Brain microvascular endothelial cell (primary cell): Measurements from ENCODE around the gene WDR82.
A peak's percentile ranks its signal among the peaks of the same experiment; 100 is the strongest.

ENCODE experiments used
- DNase-seq: peaks from one replicate; pipeline ENCODE4 v3.0.0-alpha.2; 2020
- H3K27ac ChIP-seq: fragments of 250-450 bp; sonication (Bioruptor Pico); 2 replicates; pipeline ENCODE4 v1.5.1; 2020; ENCODE audit warnings: mild to moderate bottlenecking, moderate library complexity
- H3K27me3 ChIP-seq: fragments of 250-450 bp; sonication (Bioruptor Pico); replicated peaks from 2 replicates; pipeline ENCODE4 v1.5.1; 2020; ENCODE audit warnings: mild to moderate bottlenecking
- H3K36me3 ChIP-seq: fragments of 250-450 bp; sonication (Bioruptor Pico); replicated peaks from 2 replicates; pipeline ENCODE4 v1.5.1; 2020; ENCODE audit warnings: mild to moderate bottlenecking
- H3K4me3 ChIP-seq: 2 replicates; pipeline ENCODE4 v1.5.1; 2011; ENCODE audit warnings: low read depth, mild to moderate bottlenecking, control low read depth, low read length, moderate library complexity
- in situ Hi-C: cut with HindIII; loops from 2 replicates; pipeline ENCODE4 v1.10.0; 2017; ENCODE audit warnings: low sequenced_read_pairs, low pct_ligation_motif_present
- TF ChIP-seq, protein P1 (sequence below): IDR thresholded peaks from 2 replicates; pipeline ENCODE4 v1.5.1; 2011; ENCODE audit warnings: low read depth, mild to moderate bottlenecking, moderate library complexity, low read length, control low read depth, inconsistent platforms; ENCODE audit errors: missing control alignments

The WDR82 gene

GRCh38 chr3:52242039-52242438, 36.4 kb downstream of the WDR82 start:
- no peak for DNase-seq
- Histone ChIP-seq H3K4me3 (no peak overlapping the region), H3K27ac (no peak overlapping the region), H3K36me3 (no peaks in the 10 kb centered on the region), H3K27me3 (no peaks in the 10 kb centered on the region)
- in situ Hi-C loops = no loop called here
- TF ChIP-seq, protein P1, sequence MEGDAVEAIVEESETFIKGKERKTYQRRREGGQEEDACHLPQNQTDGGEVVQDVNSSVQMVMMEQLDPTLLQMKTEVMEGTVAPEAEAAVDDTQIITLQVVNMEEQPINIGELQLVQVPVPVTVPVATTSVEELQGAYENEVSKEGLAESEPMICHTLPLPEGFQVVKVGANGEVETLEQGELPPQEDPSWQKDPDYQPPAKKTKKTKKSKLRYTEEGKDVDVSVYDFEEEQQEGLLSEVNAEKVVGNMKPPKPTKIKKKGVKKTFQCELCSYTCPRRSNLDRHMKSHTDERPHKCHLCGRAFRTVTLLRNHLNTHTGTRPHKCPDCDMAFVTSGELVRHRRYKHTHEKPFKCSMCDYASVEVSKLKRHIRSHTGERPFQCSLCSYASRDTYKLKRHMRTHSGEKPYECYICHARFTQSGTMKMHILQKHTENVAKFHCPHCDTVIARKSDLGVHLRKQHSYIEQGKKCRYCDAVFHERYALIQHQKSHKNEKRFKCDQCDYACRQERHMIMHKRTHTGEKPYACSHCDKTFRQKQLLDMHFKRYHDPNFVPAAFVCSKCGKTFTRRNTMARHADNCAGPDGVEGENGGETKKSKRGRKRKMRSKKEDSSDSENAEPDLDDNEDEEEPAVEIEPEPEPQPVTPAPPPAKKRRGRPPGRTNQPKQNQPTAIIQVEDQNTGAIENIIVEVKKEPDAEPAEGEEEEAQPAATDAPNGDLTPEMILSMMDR = no peak

DNA sequence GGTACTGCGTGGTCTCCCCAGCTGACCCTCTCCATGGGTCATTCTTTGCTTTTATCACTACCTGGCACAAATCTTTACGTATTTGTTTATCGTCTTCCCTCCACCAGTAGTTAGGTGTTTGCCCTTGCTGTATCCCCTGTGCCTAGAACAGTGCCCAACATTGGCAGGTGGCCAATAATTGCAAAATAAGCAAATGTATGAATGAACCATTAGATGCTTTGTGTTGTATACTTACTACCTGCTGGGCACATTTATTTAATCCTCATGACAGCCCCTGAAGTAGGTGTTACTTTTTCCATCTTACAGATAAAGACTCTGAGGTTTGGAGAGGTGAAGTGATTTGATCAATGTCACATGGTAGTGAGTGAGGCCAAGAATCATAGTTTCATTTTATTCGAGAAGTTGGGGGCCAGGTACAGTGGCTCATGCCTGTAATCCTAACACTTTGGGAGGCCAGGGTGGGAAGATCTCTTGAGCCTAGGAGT, 37.5 kb downstream of the WDR82 start:
- H3K27ac ChIP-seq = no peak overlapping the region
- in situ Hi-C loops = no loop called here

GRCh38 chr3:52240059-52240885, 38.2 kb downstream of the WDR82 start:
- H3K36me3 ChIP-seq = no peaks in the 10 kb centered on the region
- DNase-seq = peak; percentile 88
- H3K4me3 ChIP-seq = peak overlapping the region; percentile 93
- H3K27ac ChIP-seq = peak overlapping the region; percentile 43
- in situ Hi-C loops = no loop called here
- H3K27me3 ChIP-seq = no peaks in the 10 kb centered on the region
- TF ChIP-seq, protein P1 = peak; percentile 12

More for the DNA sequence above, 37.5 kb downstream of the WDR82 start:
- Histone ChIP-seq H3K36me3 (no peaks in the 10 kb centered on the region), H3K27me3 (no peaks in the 10 kb centered on the region), H3K4me3 (no peak overlapping the region)
- TF ChIP-seq, protein P1 = no peak
- DNase-seq = no peak

DNA sequence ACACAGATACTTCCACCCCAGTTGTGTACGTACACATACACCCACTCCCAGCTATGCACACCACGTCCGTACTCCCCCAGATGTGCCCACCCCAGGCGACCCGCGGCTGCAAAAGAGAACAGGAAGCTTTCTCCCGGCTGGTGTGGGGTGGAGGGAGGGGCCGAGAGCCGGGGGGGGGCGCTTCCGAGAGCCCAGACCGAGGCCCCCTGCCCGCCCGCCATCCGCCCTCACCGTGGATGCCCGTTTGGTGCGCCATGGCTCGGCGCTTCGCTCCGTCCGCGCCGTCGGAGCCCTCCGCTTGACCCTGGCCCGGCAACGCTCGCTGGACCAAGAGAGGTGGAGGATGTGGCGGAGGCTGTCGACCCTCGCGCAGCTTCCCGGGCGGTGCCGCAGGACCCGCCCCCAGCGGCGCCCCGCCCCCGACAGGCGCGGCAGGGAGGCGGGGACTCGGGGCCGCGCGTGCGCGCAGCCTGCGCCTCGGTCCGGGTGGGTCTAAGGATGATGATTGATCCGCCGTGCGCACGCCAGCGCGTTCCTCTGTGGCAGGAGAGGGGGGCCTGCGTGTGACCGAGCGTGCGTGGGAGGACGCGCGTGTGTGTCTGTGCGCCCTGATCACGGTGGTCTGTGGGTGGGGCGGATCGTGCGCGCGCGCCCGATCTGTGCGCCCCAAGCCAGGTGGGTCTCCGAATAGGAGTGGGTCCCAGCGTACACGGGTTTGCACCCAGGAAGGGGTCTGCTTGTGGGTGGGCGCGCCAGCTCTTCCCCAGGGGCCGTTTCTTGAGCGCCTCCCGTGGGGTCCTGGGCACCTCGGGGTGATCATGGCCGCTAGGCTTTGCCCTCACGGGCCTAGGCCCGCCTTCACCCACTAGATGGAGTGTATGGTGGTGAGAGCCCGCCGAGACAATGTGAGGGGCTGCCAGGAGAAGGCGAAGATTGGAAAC, 39.4 kb downstream of the WDR82 start, which contains the start of gene TWF2:
Gene TWF2 (minus strand): TSS at position 398 of the 941 bp plus-strand sequence. CDS start 142 bp downstream, at position 256.
- Histone ChIP-seq H3K36me3 (peaks cover 11% of the 10 kb centered on the region), H3K27me3 (no peaks in the 10 kb centered on the region), H3K27ac (peak within 1 kb of the TSS; percentile 74), H3K4me3 (peak within 1 kb of the TSS; percentile 93)
- in situ Hi-C loops = no loop called here
- TF ChIP-seq, protein P1 = peak; percentile 55
- peak; percentile 54 for DNase-seq

- no peak for DNase-seq
- TF ChIP-seq, protein P1 = no peak
- Histone ChIP-seq H3K4me3 (peak overlapping the region; percentile 93), H3K36me3 (peaks cover 16% of the 10 kb centered on the region), H3K27me3 (no peaks in the 10 kb centered on the region), H3K27ac (peak overlapping the region; percentile 74)
- in situ Hi-C loops = no loop called here
These were observed 40.2 kb downstream of the WDR82 start for GRCh38 chr3:52238193-52238760.
